SK-N-SH (cell line): ENCODE results near the gene VGLL4. TPM values are rescaled to one million over a fixed set of nuclear protein-coding genes. Genes with fewer than 3 reads are reported as not detected.

Source experiments
- CTCF ChIA-PET: fragments of 300-600, 350-600 bp; formaldehyde crosslinking; extraction: SDS; loops from one replicate; lab custom pipeline; 2021; lab: Yijun Ruan, JAX
- POLR2A ChIA-PET: fragments of 350-600 bp; sonication (Branson Sonifier 250); formaldehyde crosslinking; extraction: SDS; loops from one replicate; lab custom pipeline; 2020; ENCODE audit warnings: antibody characterized with exemption, inconsistent platforms; lab: Yijun Ruan, JAX
- DNase-seq: peaks from one replicate; pipeline ENCODE4 v3.0.0; 2012
- H2AFZ ChIP-seq: fragments of 200-600 bp; sonication (generic); 2 replicates; pipeline ENCODE4 v1.8.1; 2016; ENCODE audit warnings: antibody characterized with exemption, mild to moderate bottlenecking, low read depth
- H3F3A ChIP-seq: fragments of 200-600 bp; sonication (generic); replicated peaks from 2 replicates; pipeline ENCODE3; 2016; ENCODE audit warnings: antibody characterized with exemption, mild to moderate bottlenecking; ENCODE audit not compliant: insufficient read depth
- H3K27ac ChIP-seq, 2 experiments: fragments of 200-500 bp in 1 of 2; fragments of 200-600 bp in 1 of 2; sonication (Bioruptor generic) in 1 of 2; sonication (generic), shearing (Covaris generic) in 1 of 2; 2 replicates each; pipeline versions ENCODE4 v1.5.1 to v1.6.1; 2014 to 2016; ENCODE audit warnings: low read depth in 2 of 2, inconsistent platforms in 1 of 2, low read length in 1 of 2, mild to moderate bottlenecking in 1 of 2, mixed read lengths in 1 of 2
- H3K27me3 ChIP-seq: fragments of 200-600 bp; sonication (generic), shearing (Covaris generic); 2 replicates; pipeline ENCODE4 v1.6.1; 2016; ENCODE audit warnings: mixed run types; ENCODE audit not compliant: insufficient read depth
- H3K36me3 ChIP-seq, 2 experiments: fragments of 200-500 bp in 1 of 2; fragments of 200-600 bp in 1 of 2; sonication (Bioruptor generic) in 1 of 2; sonication (generic) in 1 of 2; replicated peaks in 1 of 2; 2 replicates each; pipeline versions ENCODE3 to v1.5.1; 2014 to 2016; ENCODE audit warnings: low read length in 1 of 2, mild to moderate bottlenecking in 1 of 2; ENCODE audit not compliant: insufficient read depth in 2 of 2, control insufficient read depth in 1 of 2
- H3K4me1 ChIP-seq, 2 experiments: fragments of 200-500 bp in 1 of 2; fragments of 200-600 bp in 1 of 2; sonication (Bioruptor generic) in 1 of 2; sonication (generic), shearing (Covaris generic) in 1 of 2; 2 replicates each; pipeline versions ENCODE4 v1.5.1 to v1.6.1; 2014 to 2016; ENCODE audit warnings: low read depth in 1 of 2, low read length in 1 of 2, mixed run types in 1 of 2; ENCODE audit not compliant: insufficient read depth in 2 of 2, control insufficient read depth in 1 of 2
- H3K4me2 ChIP-seq: fragments of 200-600 bp; sonication (generic), shearing (Covaris generic); 2 replicates; pipeline ENCODE4 v1.6.1; 2017; ENCODE audit warnings: mixed run types
- H3K4me3 ChIP-seq, 2 experiments: fragments of 200-500 bp in 1 of 2; fragments of 200-600 bp in 1 of 2; sonication (Bioruptor generic) in 1 of 2; sonication (generic), shearing (Covaris generic) in 1 of 2; 2 replicates each; pipeline versions ENCODE4 v1.5.1 to v1.8.1; 2014 to 2016; ENCODE audit warnings: low read depth in 2 of 2, inconsistent platforms in 1 of 2, low read length in 1 of 2, mild to moderate bottlenecking in 1 of 2, mixed read lengths in 1 of 2, moderate library complexity in 1 of 2
- H3K79me2 ChIP-seq: fragments of 200-600 bp; sonication (generic); 2 replicates; pipeline ENCODE4 v1.8.1; 2017; ENCODE audit warnings: mild to moderate bottlenecking; ENCODE audit not compliant: insufficient read depth
- H3K9ac ChIP-seq: fragments of 200-600 bp; sonication (generic); 2 replicates; pipeline ENCODE4 v1.6.1; 2017; ENCODE audit warnings: mixed run types
- H3K9me2 ChIP-seq: fragments of 200-600 bp; sonication (generic); 2 replicates; pipeline ENCODE4 v1.6.1; 2017; ENCODE audit warnings: mixed run types
- H3K9me3 ChIP-seq: fragments of 200-600 bp; sonication (generic); 2 replicates; pipeline ENCODE4 v1.6.1; 2017; ENCODE audit warnings: mixed run types, mild to moderate bottlenecking, moderate library complexity
- H4K20me1 ChIP-seq: fragments of 200-600 bp; sonication (generic); 2 replicates; pipeline ENCODE4 v1.6.1; 2017; ENCODE audit warnings: mild to moderate bottlenecking, mixed run types; ENCODE audit not compliant: insufficient read depth
- CHD2 ChIP-seq: fragments of 150-350 bp; IDR thresholded peaks from 2 replicates; pipeline ENCODE4 v1.6.1; 2018; ENCODE audit warnings: low read length; ENCODE audit not compliant: partially characterized antibody
- ELF1 ChIP-seq: IDR thresholded peaks from 2 replicates; pipeline ENCODE4 v1.4.0; 2012
- FOSL2 ChIP-seq: IDR thresholded peaks from 2 replicates; pipeline ENCODE4 v1.4.0; 2012; ENCODE audit warnings: low read depth, mild to moderate bottlenecking, moderate library complexity, borderline replicate concordance
- FOXM1 ChIP-seq: IDR thresholded peaks from 2 replicates; pipeline ENCODE4 v1.4.0; 2012; ENCODE audit warnings: low read depth, mild to moderate bottlenecking
- GABPA ChIP-seq: IDR thresholded peaks from 2 replicates; pipeline ENCODE4 v1.4.0; 2012; ENCODE audit warnings: low read depth, mild to moderate bottlenecking
- JUND ChIP-seq: IDR thresholded peaks from 2 replicates; pipeline ENCODE4 v1.4.0; 2012
- MXI1 ChIP-seq: IDR thresholded peaks from 2 replicates; pipeline ENCODE4 v1.6.1; 2012; ENCODE audit warnings: mild to moderate bottlenecking, low read depth, low read length, improper control_type of control experiment
- RFX5 ChIP-seq: IDR thresholded peaks from 2 replicates; pipeline ENCODE4 v1.6.1; 2012; ENCODE audit warnings: mild to moderate bottlenecking, improper control_type of control experiment, low read length
- SIN3A ChIP-seq: IDR thresholded peaks from 2 replicates; pipeline ENCODE4 v1.6.1; 2012; ENCODE audit warnings: low read depth, mild to moderate bottlenecking, low read length, moderate library complexity, borderline replicate concordance
- SMC3 ChIP-seq: IDR thresholded peaks from 2 replicates; pipeline ENCODE4 v1.6.1; 2012; ENCODE audit warnings: low read depth, low read length, improper control_type of control experiment
- WGBS: methylation state at CpG from one replicate; pipeline ENCODE4 v1.1.6; 2017; ENCODE audit warnings: low lambda C conversion rate; 5-methylcytosine and 5-hydroxymethylcytosine counted together
- polyA plus RNA-seq, 3 experiments: library from polyadenylated mRNA; depleted of rRNA; stranded (reverse); fragments of >200 nt; gene quantifications; 2 replicates each; pipeline ENCODE4 v1.2.3, GENCODE V29; 2012
- TF ChIP-seq, protein P1 (sequence below): fragments of 200-600 bp; sonication (generic); IDR thresholded peaks from 2 replicates; pipeline ENCODE4 v1.6.1; 2017; ENCODE audit warnings: antibody characterized with exemption, mild to moderate bottlenecking, moderate library complexity
- TF ChIP-seq, protein P2 (sequence below): IDR thresholded peaks from 2 replicates; pipeline ENCODE4 v1.4.0; 2012; ENCODE audit warnings: low read depth, borderline replicate concordance
- TF ChIP-seq, protein P3 (sequence below): IDR thresholded peaks from 2 replicates; pipeline ENCODE4; 2012

VGLL4 gene
- polyA plus RNA-seq, 1 of the 3 experiments (the other 2 are of a cell fraction) = 48.9 TPM

DNA sequence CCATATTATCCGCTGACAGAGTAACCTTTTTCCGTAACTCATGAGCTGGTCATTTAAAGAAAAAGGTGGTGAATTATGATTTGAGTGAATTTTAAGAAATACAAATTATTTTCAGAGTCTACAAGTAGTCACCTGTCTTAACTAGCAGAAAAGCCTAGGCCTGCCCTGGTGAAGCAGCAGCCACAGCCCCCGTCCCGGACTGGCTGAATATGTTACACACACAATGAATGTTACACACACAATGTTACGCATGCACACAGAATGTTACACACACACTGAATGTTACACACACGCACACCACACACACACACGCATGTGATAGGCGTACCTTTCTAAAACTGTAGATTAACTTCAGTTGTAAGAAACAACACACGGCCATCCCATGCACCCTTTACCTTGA lies 77.8 kb downstream of the VGLL4 start:
- peaks cover 15 to 29% of the 10 kb centered on the region in 2 experiments; a peak in 3 of 4 replicates for H3K4me1 ChIP-seq
- H3K27ac ChIP-seq = peak overlapping the region in 1 of 2 experiments; percentile 99; a peak in 1 of 4 replicates
- 98% methylated on average over 9 of the region's 9 CpGs for WGBS
- DNase-seq = no peak
- peaks cover 11 to 40% of the 10 kb centered on the region in 2 experiments for H3K36me3 ChIP-seq
- ChIA-PET POLR2A (no interaction called here), CTCF (interaction anchor here (0.6 kb wide), 1 partner anchor 52 kb away, joined by 3 read pairs; no protein-coding TSS in a partner anchor)
- H4K20me1 ChIP-seq = peaks cover 49% of the 10 kb centered on the region
- no peak overlapping the region for H3K4me2 ChIP-seq
- H3K9me3 ChIP-seq = no peaks in the 10 kb centered on the region
- H3K9me2 ChIP-seq = no peaks in the 10 kb centered on the region
- peaks cover 90% of the 10 kb centered on the region for H3K79me2 ChIP-seq
- no peaks in the 10 kb centered on the region for H3K27me3 ChIP-seq
- TF ChIP-seq ELF1 (no peak), FOSL2 (no peak)
- H3K4me3 ChIP-seq = no peak overlapping the region
- H2AFZ ChIP-seq = no peak overlapping the region
- H3F3A ChIP-seq = peaks cover 33% of the 10 kb centered on the region
- no peak overlapping the region for H3K9ac ChIP-seq

DNA sequence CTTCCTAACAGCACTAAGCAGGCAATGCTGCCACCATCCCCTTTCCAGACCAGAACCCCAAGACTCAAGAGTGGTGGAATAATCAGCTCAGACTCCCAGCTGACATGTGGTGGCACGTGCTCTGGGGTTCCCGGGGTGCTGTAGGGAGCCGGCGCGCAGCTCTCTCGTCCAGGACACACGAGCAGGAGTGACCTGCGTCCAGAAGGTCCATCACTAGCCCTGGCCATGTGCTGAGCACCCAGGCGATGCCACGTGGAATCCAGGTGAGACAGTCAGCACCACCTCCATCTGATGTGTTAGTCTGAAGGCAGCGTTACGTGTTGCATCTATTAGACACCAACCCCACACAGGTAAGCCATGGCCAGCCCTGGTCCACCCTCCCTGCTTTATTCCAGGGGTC lies 78.2 kb downstream of the VGLL4 start:
- Histone ChIP-seq H3K4me2 (no peak overlapping the region), H2AFZ (no peak overlapping the region), H3K4me1 (peaks cover 15 to 33% of the 10 kb centered on the region in 2 experiments; a peak in 3 of 4 replicates), H3K79me2 (peaks cover 90% of the 10 kb centered on the region), H3K27ac (no peak overlapping the region), H3K36me3 (peaks cover 11 to 44% of the 10 kb centered on the region in 2 experiments), H3K4me3 (no peak overlapping the region), H3K9me3 (no peaks in the 10 kb centered on the region), H3K9ac (no peak overlapping the region), H3F3A (peaks cover 31% of the 10 kb centered on the region), H3K27me3 (no peaks in the 10 kb centered on the region), H3K9me2 (no peaks in the 10 kb centered on the region), H4K20me1 (peaks cover 53% of the 10 kb centered on the region)
- POLR2A ChIA-PET = interaction anchor here (0.8 to 1.0 kb wide), 2 partner anchors 8 to 71 kb away, joined by 3 read pairs; no protein-coding TSS in a partner anchor
- CTCF ChIA-PET = interaction anchor here (0.6 to 1.0 kb wide), 2 partner anchors 52 to 182 kb away, joined by 3 read pairs; no protein-coding TSS in a partner anchor
- 97% methylated on average over 4 of the region's 12 CpGs for WGBS
- DNase-seq = no peak
- TF ChIP-seq, protein P1, sequence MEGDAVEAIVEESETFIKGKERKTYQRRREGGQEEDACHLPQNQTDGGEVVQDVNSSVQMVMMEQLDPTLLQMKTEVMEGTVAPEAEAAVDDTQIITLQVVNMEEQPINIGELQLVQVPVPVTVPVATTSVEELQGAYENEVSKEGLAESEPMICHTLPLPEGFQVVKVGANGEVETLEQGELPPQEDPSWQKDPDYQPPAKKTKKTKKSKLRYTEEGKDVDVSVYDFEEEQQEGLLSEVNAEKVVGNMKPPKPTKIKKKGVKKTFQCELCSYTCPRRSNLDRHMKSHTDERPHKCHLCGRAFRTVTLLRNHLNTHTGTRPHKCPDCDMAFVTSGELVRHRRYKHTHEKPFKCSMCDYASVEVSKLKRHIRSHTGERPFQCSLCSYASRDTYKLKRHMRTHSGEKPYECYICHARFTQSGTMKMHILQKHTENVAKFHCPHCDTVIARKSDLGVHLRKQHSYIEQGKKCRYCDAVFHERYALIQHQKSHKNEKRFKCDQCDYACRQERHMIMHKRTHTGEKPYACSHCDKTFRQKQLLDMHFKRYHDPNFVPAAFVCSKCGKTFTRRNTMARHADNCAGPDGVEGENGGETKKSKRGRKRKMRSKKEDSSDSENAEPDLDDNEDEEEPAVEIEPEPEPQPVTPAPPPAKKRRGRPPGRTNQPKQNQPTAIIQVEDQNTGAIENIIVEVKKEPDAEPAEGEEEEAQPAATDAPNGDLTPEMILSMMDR = no peak
- TF ChIP-seq, protein P2, sequence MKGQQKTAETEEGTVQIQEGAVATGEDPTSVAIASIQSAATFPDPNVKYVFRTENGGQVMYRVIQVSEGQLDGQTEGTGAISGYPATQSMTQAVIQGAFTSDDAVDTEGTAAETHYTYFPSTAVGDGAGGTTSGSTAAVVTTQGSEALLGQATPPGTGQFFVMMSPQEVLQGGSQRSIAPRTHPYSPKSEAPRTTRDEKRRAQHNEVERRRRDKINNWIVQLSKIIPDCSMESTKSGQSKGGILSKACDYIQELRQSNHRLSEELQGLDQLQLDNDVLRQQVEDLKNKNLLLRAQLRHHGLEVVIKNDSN = no peak
- no peak for TF ChIP-seq CHD2
- no peak for TF ChIP-seq GABPA
- TF ChIP-seq FOXM1 = no peak
- TF ChIP-seq, protein P3, sequence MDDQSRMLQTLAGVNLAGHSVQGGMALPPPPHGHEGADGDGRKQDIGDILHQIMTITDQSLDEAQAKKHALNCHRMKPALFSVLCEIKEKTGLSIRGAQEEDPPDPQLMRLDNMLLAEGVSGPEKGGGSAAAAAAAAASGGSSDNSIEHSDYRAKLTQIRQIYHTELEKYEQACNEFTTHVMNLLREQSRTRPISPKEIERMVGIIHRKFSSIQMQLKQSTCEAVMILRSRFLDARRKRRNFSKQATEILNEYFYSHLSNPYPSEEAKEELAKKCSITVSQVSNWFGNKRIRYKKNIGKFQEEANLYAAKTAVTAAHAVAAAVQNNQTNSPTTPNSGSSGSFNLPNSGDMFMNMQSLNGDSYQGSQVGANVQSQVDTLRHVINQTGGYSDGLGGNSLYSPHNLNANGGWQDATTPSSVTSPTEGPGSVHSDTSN = no peak
- TF ChIP-seq RFX5 = no peak
- no peak for TF ChIP-seq JUND
- TF ChIP-seq SMC3 = no peak
- no peak for TF ChIP-seq MXI1
- TF ChIP-seq FOSL2 = no peak
- no peak for TF ChIP-seq SIN3A
